Right atrium auricular region (tissue), 2 donors: Measurements from ENCODE around the gene PLK3. TPM values are rescaled to one million over a fixed set of nuclear protein-coding genes. Genes with fewer than 3 reads are reported as not detected.
A peak's percentile ranks its signal among the peaks of the same experiment; 100 is the strongest.
"Not testable (repeated sequence)": the region's sequence is repeated elsewhere in the genome, so short reads cannot be mapped to it uniquely, and the experiment has no call there.

Experiments
- DNase-seq: peaks from one replicate; pipeline ENCODE4 v3.0.0-alpha.2; 2019; ENCODE audit warnings: low spot score
- H3K27ac ChIP-seq, 2 donors: fragments of 200-600 bp; sonication (generic); 1 replicate in 1 of 2; 2 replicates in 1 of 2; pipeline ENCODE4 v1.5.1; 2016 to 2019
- H3K27me3 ChIP-seq, 2 donors: fragments of 200-600 bp; sonication (generic); one replicate each; pipeline versions ENCODE4 v1.5.1 to v1.6.0; 2017 to 2019
- H3K36me3 ChIP-seq: fragments of 200-600 bp; sonication (generic); one replicate; pipeline ENCODE4 v1.5.1; 2016
- H3K4me1 ChIP-seq, 2 donors: fragments of 200-600 bp; sonication (generic); one replicate each; pipeline versions ENCODE4 v1.5.1 to v1.6.0; 2017 to 2019
- H3K4me3 ChIP-seq, 2 donors: fragments of 200-600 bp; sonication (generic); 1 replicate in 1 of 2; 2 replicates in 1 of 2; pipeline ENCODE4 v1.5.1; 2017 to 2019; ENCODE audit warnings: mild to moderate bottlenecking in 1 of 2, moderate library complexity in 1 of 2
- H3K9me3 ChIP-seq, 2 donors: fragments of 200-600 bp; sonication (generic); one replicate each; pipeline ENCODE4 v1.5.1; 2019
- total RNA-seq, 2 donors: library from RNA; depleted of rRNA; stranded (reverse); fragments of >200 nt; gene quantifications; one replicate each; pipeline ENCODE4 v1.1.0, GENCODE V29; 2016
- TF ChIP-seq, protein P1 (sequence below), 2 donors: fragments of 200-600 bp; sonication (generic); IDR thresholded peaks; one replicate each; pipeline ENCODE4 v1.5.1; 2019; ENCODE audit warnings: antibody characterized with exemption in 2 of 2

PLK3 gene
- total RNA-seq, 2 donors from 2014 or later: 9.1 to 10.8 TPM

DNA sequence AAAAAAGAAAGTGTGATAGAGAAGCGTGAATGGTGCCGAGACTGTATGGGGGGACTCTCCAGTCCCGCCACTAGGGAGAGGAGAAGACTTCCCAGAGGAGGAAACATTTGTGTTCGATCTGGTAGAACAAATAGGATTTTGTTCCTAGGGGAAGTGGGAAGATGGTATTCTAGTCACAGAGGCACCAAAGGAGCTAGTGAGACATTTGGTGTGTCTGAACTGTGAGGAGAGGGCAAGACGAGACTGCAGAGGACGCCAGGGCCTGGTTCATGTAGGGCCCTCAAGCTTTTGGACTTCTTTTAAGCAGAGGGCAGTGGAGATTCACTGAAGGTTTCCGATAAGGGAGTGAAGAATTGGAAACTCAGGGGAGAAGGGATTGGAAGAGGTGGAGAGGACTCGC lies 11.1 kb downstream of the PLK3 start:
- peaks cover 0 to 74% of the 10 kb centered on the region in 2 donors for H3K4me1 ChIP-seq
- H3K36me3 ChIP-seq: peaks cover 17% of the 10 kb centered on the region
- H3K27ac ChIP-seq: peak overlapping the region; percentile 94 to 96
- TF ChIP-seq, protein P1, sequence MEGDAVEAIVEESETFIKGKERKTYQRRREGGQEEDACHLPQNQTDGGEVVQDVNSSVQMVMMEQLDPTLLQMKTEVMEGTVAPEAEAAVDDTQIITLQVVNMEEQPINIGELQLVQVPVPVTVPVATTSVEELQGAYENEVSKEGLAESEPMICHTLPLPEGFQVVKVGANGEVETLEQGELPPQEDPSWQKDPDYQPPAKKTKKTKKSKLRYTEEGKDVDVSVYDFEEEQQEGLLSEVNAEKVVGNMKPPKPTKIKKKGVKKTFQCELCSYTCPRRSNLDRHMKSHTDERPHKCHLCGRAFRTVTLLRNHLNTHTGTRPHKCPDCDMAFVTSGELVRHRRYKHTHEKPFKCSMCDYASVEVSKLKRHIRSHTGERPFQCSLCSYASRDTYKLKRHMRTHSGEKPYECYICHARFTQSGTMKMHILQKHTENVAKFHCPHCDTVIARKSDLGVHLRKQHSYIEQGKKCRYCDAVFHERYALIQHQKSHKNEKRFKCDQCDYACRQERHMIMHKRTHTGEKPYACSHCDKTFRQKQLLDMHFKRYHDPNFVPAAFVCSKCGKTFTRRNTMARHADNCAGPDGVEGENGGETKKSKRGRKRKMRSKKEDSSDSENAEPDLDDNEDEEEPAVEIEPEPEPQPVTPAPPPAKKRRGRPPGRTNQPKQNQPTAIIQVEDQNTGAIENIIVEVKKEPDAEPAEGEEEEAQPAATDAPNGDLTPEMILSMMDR (IDR thresholded peaks at IDR 0.05): no peak
- H3K27me3 ChIP-seq: no peaks in the 10 kb centered on the region
- H3K4me3 ChIP-seq: no peak overlapping the region
- no peaks in the 10 kb centered on the region for H3K9me3 ChIP-seq
- DNase-seq: no peak

DNA sequence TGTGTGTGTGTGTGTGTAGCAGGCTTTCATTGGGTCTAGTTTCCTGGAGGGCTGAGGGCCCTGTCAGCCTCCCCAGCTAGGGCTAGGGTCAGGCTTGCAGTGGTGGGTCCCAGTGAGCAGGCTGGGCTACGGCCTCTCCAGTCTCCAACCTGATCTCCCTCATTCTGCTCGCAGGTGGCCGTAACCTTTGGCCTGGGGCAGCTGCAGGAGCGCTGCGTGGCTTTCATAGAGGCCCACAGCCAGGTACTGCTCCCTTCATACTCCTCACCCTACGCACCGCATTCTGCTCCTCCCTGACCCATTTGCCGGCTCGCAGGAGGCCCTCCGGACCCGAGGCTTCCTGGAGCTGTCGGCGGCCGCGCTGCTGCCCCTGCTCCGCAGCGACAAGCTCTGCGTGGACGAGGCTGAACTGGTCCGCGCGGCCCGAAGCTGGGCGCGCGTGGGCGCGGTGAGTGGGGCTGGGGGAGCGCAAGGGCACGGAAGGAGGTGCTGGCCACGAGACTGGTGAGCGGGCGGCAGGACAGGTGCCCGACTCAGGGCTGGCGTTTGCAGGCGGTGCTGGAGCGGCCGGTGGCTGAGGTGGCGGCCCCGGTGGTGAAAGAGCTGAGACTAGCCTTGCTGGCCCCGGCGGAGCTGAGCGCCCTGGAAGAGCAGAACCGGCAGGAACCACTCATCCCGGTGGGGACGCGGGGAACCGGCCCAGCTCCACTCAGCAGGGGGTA lies 12.8 kb downstream of the PLK3 start:
- DNase-seq: no peak
- peaks cover 0 to 57% of the 10 kb centered on the region in 2 donors for H3K4me1 ChIP-seq
- peaks cover 11% of the 10 kb centered on the region for H3K36me3 ChIP-seq
- TF ChIP-seq, protein P1 (IDR thresholded peaks at IDR 0.05): no peak
- H3K27ac ChIP-seq: peak overlapping the region; percentile 80 to 94
- H3K4me3 ChIP-seq: peak overlapping the region; percentile 48 to 50
- H3K9me3 ChIP-seq: no peaks in the 10 kb centered on the region
- no peaks in the 10 kb centered on the region for H3K27me3 ChIP-seq

DNA sequence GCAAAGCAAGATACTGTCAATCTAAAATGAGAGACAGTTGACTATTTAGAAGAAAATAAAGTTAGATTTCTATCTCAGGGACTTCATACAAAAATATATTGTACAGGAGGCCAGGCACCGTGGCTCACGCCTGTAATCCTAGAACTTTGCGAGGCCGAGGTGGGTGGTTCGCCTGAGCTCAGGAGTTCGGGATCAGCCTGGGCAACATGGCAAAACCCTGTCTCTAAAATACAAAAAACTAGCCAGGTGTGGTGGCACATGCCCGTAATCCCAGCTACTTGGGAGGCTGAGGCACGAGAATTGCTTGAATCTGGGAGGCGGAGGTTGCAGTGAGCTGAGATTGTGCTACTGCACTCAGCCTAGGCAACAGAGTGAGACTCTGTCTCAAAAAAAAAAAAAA lies 15.7 kb downstream of the PLK3 start:
- not testable (repeated sequence) for H3K9me3 ChIP-seq, H3K27me3 ChIP-seq, DNase-seq, H3K4me3 ChIP-seq, H3K27ac ChIP-seq
- Histone ChIP-seq H3K4me1 (peaks cover 0 to 43% of the 10 kb centered on the region in 2 donors), H3K36me3 (peaks cover 11% of the 10 kb centered on the region)

DNA sequence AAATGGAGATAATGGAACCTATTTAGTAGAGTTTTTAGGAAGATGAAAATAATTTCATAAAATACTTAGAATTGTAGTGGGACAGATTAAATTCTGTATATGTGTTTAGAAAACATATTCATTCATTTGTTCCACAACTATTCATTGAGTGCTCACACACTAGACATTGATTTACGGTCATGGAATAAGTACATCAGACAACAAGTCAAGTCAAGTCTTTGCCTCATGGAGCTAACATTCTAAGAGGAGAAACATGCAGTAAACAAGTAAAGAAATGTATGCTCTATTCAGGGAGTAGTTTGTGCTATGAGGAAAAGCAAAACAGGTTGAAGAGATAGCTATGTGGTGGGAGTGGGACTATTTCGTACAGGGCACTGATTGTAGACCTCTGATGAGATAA lies 17.1 kb downstream of the PLK3 start:
- TF ChIP-seq, protein P1 (IDR thresholded peaks at IDR 0.05): no peak
- Histone ChIP-seq H3K27me3 (no peaks in the 10 kb centered on the region), H3K27ac (no peak overlapping the region), H3K9me3 (no peaks in the 10 kb centered on the region), H3K36me3 (peaks cover 11% of the 10 kb centered on the region), H3K4me3 (no peak overlapping the region), H3K4me1 (peaks cover 0 to 33% of the 10 kb centered on the region in 2 donors)
- DNase-seq: no peak

DNA sequence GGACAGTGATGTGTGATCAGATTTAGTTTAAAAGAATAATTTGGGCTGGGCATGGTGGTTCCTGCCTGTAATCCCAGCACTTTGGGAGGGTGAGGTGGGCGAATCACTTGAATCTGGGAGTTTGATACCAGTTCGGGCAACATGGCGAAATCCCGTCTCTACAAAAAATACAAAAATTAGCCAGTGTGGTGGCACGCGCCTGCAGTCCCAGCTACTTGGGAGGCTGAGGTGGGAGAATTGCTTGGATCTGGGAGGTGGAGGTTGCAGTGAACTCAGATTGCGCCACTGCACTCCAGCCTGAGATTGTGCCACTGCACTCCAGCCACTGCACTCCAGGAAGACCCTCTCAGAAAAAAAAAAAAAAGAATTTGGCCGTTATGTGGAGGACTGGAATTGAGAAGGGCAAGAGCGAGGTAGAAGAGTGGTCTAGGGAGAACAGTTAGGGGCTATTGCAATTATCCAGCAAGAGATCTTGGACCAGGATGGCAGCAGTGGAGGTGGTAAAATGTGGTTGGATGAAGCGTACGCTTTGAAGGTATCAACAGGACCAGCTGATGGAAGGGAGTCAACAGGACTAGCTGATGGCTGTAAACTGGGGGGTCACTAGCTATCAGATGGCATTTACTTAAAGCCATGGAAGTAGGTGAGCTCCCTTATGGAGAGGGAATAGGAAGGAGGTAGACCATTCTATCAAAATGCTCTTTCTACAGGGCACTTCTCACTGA lies 17.8 kb downstream of the PLK3 start:
- H3K27ac ChIP-seq: peak overlapping the region in 1 of 2 donors; percentile 92
- no peak for DNase-seq
- TF ChIP-seq, protein P1 (IDR thresholded peaks at IDR 0.05): no peak
- H3K4me1 ChIP-seq: peaks cover 0 to 27% of the 10 kb centered on the region in 2 donors
- no peak overlapping the region for H3K4me3 ChIP-seq
- peaks cover 9% of the 10 kb centered on the region for H3K36me3 ChIP-seq
- H3K9me3 ChIP-seq: no peaks in the 10 kb centered on the region
- H3K27me3 ChIP-seq: no peaks in the 10 kb centered on the region

DNA sequence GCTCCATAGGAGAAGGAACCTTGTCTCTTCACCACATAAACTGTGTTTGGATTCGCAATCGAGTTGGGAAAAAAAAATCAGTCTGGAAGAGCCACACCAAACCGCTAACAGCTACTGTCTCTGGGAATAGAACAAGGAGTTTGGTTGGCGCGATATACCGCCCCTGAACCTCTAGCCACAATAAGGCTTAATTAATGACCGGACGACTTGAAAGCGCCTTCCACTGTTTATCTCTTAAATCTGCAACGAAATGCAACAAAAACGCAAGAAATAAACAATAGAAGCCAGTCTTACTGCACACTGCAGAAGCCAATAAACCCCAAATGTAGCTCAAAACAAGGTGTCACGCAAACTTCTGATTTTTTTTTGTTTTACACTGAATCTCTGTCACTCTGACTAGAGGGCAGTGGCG lies 19.0 kb downstream of the PLK3 start:
- no peaks in the 10 kb centered on the region for H3K9me3 ChIP-seq
- TF ChIP-seq, protein P1 (IDR thresholded peaks at IDR 0.05): no peak
- H3K27me3 ChIP-seq: no peaks in the 10 kb centered on the region
- H3K4me1 ChIP-seq: peaks cover 0 to 19% of the 10 kb centered on the region in 2 donors
- peak overlapping the region; percentile 56 to 58 for H3K4me3 ChIP-seq
- DNase-seq: no peak
- peaks cover 5% of the 10 kb centered on the region for H3K36me3 ChIP-seq
- H3K27ac ChIP-seq: peak overlapping the region; percentile 90 to 92
